ENCODE results near the gene PIGP.
"Not testable (repeated sequence)": the region's sequence is repeated elsewhere in the genome, so short reads cannot be mapped to it uniquely, and the experiment has no call there.

The PIGP gene

DNA sequence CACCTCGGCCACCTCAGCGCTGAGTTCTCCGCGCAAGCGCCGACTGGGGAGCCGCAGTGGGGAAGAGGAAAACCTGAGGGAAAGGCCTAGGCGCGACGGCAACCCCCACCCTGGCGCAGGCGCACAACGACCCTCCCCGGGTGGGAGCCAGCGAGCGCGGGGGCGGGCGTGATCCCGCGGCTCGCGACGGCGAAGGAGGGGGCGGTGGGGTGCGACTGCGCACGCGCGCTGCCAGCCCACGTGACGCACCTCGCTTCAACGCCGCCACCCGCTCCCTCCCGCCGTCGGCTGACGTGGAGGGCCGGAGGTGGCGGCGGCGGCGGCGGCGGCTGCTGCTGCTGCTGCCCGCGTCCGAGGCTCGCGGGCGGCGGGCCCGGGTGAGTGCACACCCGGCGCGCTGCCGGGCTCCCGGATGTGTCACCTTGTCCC lies at the start of gene PIGP, which contains the start of gene TTC3:
Gene PIGP (minus strand): TSS at position 84 of the 429 bp plus-strand sequence. CDS start 556 bp downstream, outside the sequence.
Gene TTC3 (plus strand): TSS at position 267 of the 429 bp plus-strand sequence. CDS start 14,004 bp downstream, outside the sequence.
- DNase-seq, result peak; percentile 100

DNA sequence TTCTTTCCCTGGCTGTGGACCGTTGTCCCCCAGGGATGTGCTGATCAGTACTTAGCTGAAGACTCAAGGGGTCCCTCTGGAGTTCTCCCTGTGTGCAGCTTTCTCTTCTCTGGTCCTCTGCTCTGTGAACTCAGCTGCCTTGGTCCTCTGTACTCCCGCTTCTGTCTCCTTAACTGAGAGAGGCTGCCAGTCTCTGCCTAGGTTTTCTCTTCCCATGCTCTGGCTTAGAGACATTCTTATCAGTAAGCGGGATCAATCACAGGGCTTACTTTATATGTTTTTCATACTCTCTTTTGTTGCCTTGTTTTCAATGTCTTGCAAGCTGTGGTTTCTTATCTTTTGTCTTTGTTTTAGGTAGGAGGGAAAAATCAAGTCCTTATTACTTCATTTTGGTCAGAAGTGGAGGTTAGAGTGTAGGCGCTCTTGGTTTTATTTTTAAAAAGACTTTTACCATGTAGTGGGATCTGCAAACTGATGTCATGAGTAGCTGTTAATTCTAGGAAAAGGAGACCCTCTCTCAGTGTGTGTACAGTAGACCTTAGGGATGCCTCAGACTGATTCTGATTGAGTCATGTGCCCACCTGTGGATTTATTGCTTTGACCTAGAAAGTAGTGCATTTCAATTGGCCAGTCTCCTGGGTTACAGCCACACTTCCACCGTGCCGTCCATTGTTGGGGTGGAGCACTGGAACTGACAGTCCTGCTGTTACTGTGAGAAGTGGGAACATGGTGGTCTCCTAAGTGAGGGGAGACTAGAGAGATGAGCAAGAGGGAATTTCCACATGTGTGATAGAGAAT lies 46.7 kb upstream of the PIGP start:
- no peak for DNase-seq

DNA sequence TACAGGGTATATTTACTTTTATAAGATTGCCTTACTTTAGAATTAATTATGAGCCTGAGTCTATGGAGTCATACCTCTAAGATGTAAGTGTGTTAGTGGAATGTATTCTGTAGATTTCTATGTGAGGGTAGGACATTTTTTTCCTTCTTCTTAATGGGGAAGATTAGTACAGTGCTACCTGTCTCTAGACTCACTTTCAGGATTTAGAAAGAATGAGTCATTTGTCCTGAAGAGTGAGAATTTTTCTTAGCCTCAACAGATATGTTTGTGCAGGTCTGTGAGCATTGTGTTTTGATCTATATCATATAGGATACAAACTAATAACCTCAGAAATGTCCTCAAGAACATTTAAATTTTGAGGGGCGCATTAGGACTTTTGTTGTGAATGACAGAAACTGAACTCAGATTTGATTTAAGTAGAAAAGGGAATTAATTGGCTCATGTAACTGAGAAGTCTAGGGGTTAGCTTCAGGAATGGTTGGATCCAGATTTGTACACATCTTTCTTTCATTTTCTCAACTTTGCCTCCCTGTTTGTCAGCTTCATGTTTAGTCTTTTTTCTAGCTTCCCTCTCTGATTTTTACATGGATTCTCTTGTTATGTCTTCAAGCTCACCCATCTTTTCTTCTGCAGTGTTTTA lies 45.4 kb upstream of the PIGP start:
- DNase-seq, result no peak

DNA sequence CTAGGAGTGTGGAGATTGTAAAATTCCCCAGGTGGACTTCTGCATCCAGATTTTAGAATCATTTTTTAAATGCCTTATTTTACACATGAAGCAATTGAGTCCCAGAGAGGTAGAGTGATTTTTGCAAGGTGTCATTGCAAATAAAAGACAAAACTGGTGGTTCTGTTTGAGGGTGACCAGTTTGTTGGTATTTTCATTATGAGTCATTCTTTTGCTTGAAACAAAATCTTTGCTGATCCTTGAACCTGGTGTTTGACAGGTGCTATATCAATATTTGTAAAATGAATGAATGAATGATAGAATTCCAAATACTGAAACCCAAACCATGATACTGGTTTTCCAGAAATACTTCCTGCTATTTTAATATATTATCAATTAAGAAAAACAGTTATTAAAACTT lies 44.3 kb upstream of the PIGP start:
- DNase-seq, result no peak

DNA sequence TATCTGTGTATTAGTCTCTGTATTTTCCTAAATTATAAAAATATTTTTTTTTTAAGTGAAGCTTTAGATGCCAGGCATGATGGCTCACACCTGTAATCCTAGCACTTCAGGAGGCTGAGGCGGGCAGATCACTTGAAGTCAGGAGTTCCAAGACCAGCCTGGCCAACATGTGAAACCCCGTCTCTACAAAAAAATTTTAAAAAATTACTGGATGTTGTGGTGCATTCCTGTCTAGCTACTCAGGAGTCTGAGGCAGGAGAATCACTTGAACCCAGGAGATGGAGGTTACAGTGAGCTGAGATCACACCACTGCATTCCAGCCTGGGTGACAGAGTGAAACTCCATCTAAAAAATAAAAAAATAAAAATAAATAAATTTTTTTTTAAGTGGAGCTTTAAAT lies 43.6 kb upstream of the PIGP start:
- not testable (repeated sequence) for DNase-seq

DNA sequence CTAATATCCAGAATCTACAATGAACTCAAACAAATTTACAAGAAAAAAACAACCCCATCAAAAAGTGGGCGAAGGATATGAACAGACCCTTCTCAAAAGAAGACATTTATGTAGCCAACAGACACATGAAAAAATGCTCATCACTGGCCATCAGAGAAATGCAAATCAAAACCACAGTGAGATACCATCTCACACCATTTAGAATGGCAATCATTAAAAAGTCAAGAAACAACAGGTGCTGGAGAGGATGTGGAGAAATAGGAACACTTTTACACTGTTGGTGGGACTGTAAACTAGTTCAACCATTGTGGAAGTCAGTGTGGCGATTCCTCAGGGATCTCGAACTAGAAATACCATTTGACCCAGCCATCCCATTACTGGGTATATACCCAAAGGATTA lies 41.4 kb upstream of the PIGP start:
- DNase-seq, result not testable (repeated sequence)

DNA sequence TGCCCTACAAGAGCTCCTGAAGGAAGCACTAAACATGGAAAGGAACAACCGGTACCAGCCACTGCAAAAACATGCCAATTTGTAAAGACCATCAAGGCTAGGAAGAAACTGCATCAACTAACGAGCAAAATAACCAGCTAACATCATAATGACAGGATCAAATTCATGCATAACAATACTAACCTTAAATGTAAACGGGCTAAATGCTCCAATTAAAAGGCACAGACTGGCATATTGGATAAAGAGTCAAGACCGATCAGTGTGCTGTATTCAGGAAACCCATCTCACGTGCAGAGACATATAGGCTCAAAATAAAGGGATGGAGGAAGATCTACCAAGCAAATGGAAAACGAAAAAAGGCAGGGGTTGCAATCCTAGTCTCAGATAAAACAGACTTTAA lies 38.2 kb upstream of the PIGP start:
- not testable (repeated sequence) for DNase-seq

DNA sequence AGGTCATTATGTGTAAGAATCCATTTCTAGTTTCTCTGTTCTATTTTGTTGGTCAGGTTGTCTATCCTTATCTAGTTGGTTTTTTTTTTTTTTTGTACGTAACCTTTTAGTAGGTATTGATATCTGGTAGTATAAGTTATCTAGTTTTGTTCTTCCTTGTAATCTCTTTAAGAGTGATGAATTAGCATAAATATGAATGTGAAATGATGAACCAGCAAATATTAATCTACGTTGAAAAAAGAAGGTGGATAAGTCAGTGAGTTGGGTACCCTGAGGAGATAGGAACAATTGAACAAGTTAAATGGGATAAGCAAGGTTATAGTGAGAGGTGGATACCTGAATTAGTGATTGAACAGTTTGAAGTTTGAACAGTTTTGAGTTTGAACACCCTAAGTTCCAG lies 34.1 kb upstream of the PIGP start:
- no peak for DNase-seq

DNA sequence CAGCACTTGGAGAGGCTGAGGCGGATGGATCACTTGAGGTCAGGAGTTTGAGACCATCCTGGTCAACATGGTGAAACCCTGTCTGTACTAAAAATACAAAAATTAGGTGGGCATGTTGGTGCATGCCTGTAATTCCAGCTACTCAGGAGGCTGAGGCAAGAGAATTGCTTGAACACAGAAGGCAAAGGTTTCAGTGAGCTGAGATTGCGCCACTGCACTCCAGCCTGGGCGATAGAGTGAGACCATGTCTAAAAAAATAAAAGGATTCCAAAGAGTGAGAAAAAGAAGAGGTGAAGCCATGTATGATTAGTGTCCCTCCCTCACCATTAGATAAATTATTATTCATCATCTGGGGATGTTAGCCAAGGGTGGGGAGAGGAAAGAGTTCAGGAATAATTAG lies 29.9 kb upstream of the PIGP start:
- DNase-seq, result not testable (repeated sequence)

DNA sequence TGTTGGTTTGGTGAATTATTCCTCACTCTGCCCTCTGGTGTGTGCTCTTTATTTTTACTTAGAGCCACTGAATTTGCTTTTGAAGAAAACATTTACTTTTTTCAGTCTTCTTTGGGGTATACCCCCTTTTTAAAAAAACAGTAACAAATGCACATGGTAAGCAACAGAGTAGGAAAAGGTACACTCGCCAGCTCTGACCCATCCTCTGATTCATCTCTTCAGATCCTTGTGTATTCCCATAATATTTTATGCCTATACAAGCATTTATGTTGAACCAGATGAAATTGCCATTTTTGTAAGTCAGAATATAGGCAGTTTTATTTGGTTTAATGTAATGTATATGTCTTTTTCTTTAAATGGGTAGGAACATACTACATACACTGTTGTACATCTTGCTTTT lies 28.5 kb upstream of the PIGP start:
- no peak for DNase-seq

DNA sequence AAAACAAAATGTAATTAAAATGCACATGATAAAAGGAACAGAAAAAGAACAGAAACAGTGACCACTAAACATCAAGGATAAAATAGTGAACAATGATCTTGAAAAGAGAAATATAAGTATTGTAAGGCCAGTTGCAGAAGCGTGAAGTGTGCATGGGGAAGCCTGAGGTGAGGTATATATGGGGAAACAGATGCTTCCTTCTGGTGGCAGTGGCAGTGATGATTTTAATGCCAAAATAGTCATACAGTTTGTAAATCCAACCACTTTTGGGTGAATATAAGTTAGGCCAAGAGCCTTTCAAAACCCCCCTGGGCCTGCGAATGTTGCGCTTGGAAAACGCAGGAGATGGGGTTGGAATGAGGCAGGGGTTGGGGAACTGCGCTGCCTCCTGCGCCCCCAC lies 27.4 kb upstream of the PIGP start:
- no peak for DNase-seq

DNA sequence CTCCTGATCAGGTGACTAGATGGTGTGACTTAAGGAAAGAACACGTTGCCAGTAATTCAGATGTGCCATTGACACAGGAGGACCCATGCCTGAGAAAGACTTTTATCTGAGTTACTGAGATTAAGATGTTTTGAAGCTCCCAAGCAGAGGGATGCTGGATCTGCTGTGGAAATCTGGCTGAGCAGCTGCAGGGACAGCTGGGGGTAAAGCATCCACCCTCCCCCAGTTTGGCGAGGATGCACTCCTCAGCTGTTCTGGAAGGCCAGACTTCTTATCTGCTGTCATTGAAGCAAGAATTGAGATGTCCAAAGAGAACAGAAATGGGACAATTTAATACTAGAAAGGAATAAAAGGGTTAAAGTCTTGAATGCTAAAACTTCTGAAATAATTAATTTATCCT lies 25.9 kb upstream of the PIGP start:
- peak; percentile 63 for DNase-seq

DNA sequence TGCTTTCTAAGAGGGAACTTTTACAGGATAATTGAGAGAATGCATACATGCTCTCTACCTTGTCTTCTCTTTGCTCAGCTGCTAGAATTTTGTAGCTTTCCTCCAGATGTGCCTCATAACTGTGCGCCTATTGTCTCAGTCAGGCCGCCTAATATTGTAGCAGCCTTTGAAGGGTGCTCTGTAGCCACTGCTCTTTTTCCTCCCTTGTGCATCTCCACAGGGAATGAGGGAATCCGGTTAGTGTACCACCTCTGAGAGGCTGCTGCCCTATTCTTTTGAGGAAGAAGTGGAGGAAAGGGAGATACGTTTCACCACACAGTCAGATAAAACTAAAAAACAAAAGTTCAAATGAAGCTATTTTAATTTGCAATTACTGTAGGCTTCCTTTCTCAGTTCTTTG lies 22.9 kb upstream of the PIGP start:
- DNase-seq, result no peak

DNA sequence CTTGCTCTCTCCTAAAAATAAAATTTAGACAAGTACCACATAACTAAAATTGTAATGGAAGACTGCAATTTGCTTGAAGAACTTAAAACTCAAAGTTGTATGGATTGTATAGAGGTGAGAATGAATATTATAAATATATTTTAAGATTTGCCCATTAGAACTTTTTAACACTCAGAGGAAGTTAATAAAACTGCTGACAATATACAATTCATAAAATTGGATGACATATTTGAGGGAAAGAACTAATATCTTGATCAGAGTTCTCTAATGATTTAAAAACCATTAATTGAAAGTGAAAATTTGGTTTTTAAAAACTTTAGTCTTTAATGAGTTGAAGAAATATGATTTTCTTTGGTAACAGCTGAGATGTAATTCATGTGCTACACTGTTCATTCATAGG lies 21.1 kb upstream of the PIGP start:
- DNase-seq, result no peak

DNA sequence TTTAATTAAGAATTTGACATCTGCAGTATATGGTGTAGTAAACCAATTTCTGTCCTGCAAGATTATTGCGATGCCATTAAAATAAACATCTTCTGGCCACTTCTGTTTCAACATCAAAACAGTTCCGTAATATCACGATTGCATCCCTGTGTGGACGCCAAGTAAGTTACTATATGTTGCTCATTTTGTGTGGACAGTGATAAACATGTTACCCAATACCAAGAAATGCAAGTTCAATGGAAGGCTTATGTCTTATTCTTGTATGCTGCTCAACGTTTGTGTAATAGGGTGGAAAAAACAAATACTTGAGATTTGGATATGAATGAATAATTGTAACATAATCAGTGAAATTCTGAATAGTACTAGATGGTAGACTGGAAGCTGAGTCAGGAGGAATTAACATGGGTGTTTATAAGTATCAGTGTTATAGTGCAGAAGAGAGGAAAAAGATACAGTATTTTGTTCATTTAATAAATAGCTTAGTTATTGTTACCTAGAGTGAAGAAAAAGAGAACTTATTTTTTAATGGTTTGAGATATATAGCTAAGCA lies 15.4 kb upstream of the PIGP start:
- DNase-seq, result no peak

DNA sequence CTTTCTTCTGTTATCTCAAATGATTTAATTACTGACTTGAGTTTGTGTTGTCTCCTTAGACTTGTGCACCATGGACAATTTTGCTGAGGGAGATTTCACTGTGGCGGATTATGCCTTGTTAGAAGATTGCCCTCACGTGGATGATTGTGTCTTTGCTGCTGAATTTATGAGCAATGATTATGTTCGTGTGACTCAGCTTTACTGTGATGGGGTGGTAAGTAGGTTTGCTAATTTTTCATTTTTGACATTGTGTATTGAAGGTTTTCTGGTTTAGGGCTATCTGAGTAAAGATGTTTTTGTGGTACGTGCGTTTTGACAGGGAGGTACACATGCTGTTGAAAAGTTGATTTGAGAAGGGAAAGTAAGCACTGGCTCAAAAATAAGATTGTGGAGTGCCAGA lies 14.3 kb upstream of the PIGP start:
- no peak for DNase-seq

DNA sequence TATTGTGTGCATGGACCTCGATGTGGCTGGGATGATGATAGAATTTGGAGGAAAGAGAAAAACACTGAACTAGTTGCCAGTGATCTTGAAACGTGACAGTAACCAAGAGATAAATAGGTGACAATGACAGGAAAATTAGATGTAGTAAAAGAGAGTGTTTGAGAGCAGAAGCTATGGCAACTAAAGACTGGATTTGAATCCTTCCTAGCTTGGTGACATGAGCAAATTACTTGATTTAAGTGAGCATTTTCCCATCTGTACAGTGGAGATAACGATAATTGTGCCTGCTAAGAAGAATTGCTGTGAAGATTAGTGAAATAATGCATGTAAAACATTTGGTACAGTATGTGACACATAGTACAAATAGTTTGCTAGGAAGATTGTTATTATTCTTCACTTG lies 12.9 kb upstream of the PIGP start:
- no peak for DNase-seq

DNA sequence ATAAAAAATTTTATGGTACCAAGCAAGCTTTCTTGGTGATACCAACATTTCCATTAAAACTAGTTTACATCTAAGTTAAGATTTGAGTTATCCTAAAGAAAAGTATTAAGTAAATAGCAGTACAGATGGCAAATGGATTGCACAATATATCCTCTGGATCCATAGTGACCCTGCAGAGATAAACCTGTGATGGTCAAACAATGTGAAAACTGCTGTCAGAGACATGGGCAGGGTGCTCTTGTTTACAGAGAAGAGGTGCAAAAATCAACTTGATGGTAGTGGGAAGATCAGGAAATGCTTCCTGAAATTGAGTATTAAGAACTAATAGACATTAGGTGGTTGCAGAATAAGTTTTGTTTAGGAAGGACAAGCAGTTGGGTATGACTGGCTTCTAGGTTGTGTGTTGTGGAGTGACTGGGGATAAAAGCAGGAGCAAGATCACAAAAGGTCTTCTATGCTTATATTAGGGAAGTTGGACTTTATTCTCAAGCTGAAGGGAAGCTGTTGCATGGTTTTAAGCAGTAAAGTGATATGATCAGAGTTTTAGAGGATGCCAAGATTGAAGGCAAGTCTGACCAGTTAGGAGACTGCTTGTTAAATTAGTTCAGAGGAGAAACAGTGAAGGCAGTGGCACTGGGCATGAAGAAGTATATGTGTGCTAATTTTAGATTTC lies 10.1 kb upstream of the PIGP start:
- DNase-seq, result no peak

DNA sequence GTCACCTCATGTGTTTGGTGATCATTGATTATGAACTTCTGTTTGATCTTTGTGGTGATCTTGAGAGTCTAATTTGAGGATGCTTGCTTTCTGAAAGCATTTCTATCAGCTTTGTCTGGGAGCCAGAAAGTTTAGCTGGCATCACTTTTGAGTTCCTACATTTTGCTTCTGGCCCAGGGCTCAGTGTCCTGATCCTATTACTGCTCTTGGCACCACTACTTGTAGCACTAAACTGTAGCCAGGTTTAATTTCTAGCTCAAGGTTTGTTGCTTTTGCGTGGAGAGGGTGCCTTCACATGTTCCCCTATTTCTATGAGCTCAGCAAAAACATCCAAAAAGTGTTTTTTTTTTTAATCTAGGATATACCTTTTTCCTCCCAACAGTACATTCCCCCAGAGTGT lies 9.5 kb upstream of the PIGP start:
- no peak for DNase-seq

DNA sequence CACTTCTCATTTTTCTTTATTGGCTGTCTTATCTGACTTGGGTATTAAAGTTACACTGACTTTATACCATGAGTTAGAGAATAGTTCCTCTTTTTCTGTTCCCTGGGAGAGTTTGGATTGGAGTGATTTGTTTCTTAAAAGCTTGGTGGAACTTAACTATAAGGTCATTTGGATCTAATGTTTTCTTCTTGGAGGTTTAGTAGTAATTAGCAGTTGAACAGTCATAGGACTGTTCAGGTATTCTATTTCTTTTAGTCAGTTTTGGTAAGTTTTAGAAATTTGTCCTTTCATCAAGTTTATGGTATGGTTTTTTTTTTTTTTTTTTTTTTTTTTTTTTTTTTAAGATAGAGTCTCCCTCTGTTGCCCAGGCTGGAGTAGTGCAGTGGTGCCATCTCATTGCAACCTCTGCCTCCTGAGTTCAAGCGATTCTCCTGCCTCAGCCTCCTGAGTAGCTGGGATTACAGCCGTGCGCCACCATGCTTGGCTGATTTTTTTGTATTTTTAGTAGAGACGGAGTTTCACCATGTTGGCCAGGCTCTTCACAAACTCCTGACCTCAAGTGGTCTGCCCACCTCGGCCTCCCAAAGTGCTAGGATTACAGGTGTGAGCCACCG lies 6.4 kb upstream of the PIGP start:
- DNase-seq, result no peak

DNA sequence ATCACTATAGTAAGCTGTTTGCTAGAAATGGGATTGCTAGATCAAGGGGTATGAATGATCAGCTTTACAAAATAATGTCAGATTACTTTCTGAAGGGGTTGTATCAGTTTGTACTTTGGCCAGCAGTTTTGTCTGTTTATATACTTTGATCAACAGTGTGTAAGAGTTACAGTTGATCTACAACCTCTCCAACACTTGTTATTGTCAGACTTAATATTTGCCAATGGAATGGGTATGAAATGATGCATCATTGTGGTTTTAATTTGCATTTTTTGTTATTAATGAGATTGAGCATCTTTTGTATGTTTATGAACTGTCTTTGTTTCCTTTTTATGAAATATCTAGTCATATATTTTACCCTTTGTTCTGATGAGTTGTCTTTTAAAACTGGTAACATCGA lies 4.5 kb upstream of the PIGP start:
- no peak for DNase-seq

DNA sequence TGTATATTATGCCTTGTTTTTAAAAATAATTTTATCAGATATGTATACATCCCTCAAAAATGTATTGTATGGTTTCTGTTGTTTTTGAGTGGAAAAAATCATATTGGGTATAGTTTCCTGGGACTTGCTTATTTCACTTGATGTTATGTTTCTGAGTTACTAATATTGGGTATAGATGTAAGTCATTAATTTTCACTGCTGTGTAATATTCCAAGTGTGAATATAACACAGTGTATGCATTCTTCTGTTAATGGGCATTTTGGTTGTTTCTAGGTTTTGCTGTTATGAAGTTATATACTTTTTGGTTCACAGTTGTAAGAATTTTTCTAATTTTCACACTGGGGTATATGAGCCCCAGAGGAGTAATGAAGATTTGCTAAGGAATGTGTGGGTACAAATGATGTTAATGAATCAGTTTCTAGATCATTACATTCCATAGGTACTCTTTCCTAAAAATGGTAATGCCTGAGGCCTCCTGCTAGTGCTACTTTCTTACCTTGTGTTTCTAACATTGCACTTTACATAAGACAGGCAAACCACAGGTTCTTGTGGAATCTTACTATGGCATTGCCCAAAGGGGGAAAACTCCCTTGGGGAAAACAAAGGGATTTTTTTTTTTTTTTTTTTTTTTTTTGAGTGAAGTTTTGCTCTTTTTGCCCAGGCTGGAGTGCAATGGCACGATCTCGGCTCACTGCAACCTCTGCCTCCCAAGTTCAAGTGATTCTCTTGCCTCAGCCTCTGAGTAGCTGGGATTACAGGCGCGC lies 3.4 kb upstream of the PIGP start:
- no peak for DNase-seq

All from right forelimb (tissue), 1 donor.